ENCODE measurements around the gene FSHB. TPM values are rescaled to one million over a fixed set of nuclear protein-coding genes. Genes with fewer than 3 reads are reported as not detected.
A peak's percentile ranks its signal among the peaks of the same experiment; 100 is the strongest.
"Not testable (repeated sequence)": the region's sequence is repeated elsewhere in the genome, so short reads cannot be mapped to it uniquely, and the experiment has no call there.

FSHB gene
- total RNA-seq, 1 experiment from 2014 or later = not detected

- DNase-seq (ENCODE audit: low read depth, low spot score) = peak; percentile 32
- in situ Hi-C loops (cut with HindIII; ENCODE audit: low pct_unique_long_range_greater_than_20kb, low sequenced_read_pairs) = no loop called here
Measured at GRCh38 chr11:30257058-30257457, 26.2 kb downstream of the FSHB start.

DNA sequence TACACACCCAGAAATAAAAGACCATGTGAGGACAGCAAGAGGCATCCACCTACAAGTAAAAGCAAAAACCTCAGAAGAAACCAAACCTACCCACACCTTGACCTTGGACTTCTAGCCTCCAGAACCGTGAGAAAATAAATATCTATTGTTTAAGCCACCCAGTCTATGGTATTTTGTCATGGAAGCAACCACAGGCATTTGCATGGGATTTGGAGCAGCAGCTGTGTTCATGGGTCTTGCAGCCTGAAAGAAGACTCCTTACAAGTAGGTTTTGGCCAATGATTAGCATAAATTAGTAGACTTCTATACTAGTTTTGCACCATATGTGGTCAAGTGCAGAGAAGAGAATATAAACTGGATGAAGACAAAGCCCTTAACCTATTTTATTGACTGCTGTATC lies 27.9 kb downstream of the FSHB start:
- no peak for DNase-seq (ENCODE audit: low read depth, low spot score)
- in situ Hi-C loops (cut with HindIII; ENCODE audit: low pct_unique_long_range_greater_than_20kb, low sequenced_read_pairs) = no loop called here

DNA sequence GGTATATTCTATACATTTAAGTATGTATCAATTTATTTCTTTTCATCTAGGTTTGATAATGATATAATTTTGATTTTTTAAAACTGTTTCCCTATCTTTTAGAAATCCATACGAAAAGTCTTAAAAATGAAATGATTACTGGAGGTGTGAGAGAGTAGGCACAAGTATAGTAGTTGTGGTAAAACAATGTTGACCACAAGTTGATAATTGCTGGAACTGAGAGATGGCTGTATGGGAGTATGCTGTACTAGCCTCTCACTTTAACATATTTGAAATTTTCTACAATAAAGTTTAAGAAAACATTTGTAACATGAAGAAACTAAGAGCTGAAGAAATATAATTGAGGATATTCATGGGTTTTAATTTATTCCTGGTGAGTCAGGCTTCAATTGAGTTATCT lies 30.0 kb downstream of the FSHB start:
- in situ Hi-C loops (cut with HindIII; ENCODE audit: low pct_unique_long_range_greater_than_20kb, low sequenced_read_pairs) = no loop called here
- no peak for DNase-seq (ENCODE audit: low read depth, low spot score)

- in situ Hi-C loops (cut with HindIII; ENCODE audit: low pct_unique_long_range_greater_than_20kb, low sequenced_read_pairs) = no loop called here
- no peak for DNase-seq (ENCODE audit: low read depth, low spot score)
Measured at GRCh38 chr11:30261821-30262220, 31.0 kb downstream of the FSHB start.

GRCh38 chr11:30268638-30269037 lies 37.8 kb downstream of the FSHB start:
- in situ Hi-C loops (cut with HindIII; ENCODE audit: low pct_unique_long_range_greater_than_20kb, low sequenced_read_pairs); DNase-seq (ENCODE audit: low read depth, low spot score): not testable (repeated sequence)

GRCh38 chr11:30270671-30271070 lies 39.9 kb downstream of the FSHB start:
- in situ Hi-C loops (cut with HindIII; ENCODE audit: low pct_unique_long_range_greater_than_20kb, low sequenced_read_pairs) = no loop called here
- DNase-seq (ENCODE audit: low read depth, low spot score) = no peak

- no peak for DNase-seq (ENCODE audit: low read depth, low spot score)
- in situ Hi-C loops (cut with HindIII; ENCODE audit: low pct_unique_long_range_greater_than_20kb, low sequenced_read_pairs) = no loop called here
Measured at GRCh38 chr11:30277176-30277575, 46.4 kb downstream of the FSHB start.

DNA sequence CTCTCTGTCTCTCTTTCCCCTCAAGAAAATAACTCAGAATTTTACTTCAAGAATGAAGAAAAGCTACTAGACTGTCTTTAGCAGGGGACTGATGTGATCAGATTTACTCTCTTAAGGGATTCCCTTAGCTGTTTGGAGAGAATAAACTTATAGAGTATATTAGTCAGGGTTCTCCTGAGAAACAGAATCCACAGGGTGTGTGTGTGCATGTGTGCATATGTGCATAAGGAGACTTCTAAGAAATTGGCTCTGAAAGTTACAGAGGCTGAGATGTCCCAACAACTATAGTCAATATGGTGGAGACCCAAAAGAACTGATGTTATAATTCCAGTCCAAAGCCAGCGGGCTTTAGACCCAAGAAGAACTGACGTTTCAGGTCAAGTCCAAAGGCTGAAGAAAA lies 49.0 kb downstream of the FSHB start:
- DNase-seq (ENCODE audit: low read depth, low spot score) = no peak
- in situ Hi-C loops (cut with HindIII; ENCODE audit: low pct_unique_long_range_greater_than_20kb, low sequenced_read_pairs) = no loop called here

- no peak for DNase-seq (ENCODE audit: low read depth, low spot score)
- in situ Hi-C loops (cut with HindIII; ENCODE audit: low pct_unique_long_range_greater_than_20kb, low sequenced_read_pairs) = no loop called here
Measured at GRCh38 chr11:30281476-30282288, 50.9 kb downstream of the FSHB start.

GRCh38 chr11:30282289-30282631 lies 51.4 kb downstream of the FSHB start:
- no peak for DNase-seq (ENCODE audit: low read depth, low spot score)
- in situ Hi-C loops (cut with HindIII; ENCODE audit: low pct_unique_long_range_greater_than_20kb, low sequenced_read_pairs) = no loop called here

Other genes with a start within 250 kb of the FSHB start
- gene KCNA4, start 214.0 kb upstream of the FSHB start, total RNA-seq (2014; rRNA removed; shearing (Covaris generic)) = not detected in 2 replicates
- 37.1 and 41.8 TPM in 2 replicates for gene ARL14EP, start 92.1 kb downstream of the FSHB start, total RNA-seq (2014; rRNA removed; shearing (Covaris generic))